Measurements from ENCODE around the gene RAB11FIP3. TPM values are rescaled to one million over a fixed set of nuclear protein-coding genes. Genes with fewer than 3 reads are reported as not detected.
"Not testable (repeated sequence)": the region's sequence is repeated elsewhere in the genome, so short reads cannot be mapped to it uniquely, and the experiment has no call there.

Gene RAB11FIP3
- 26.5 TPM for total RNA-seq

- FAIRE-seq (no peak), DNase-seq (ENCODE audit: low spot score in 2 of 2) (peak; percentile 90 to 95)
These were observed at the start of gene RAB11FIP3 for GRCh38 chr16:425082-425718. Gene RAB11FIP3 (plus strand): TSS chr16:425649. CDS start chr16:426007, 358 bp downstream.

- FAIRE-seq (no peak), DNase-seq (ENCODE audit: low spot score in 2 of 2) (no peak)
These were observed 49.3 kb upstream of the RAB11FIP3 start for GRCh38 chr16:375927-376816.

- no peak for FAIRE-seq
- no peak for DNase-seq (ENCODE audit: low spot score in 2 of 2)
These were observed 48.5 kb upstream of the RAB11FIP3 start for GRCh38 chr16:376817-377418.

- DNase-seq (ENCODE audit: low spot score in 2 of 2), result no peak
- FAIRE-seq, result no peak
These were observed 48.0 kb upstream of the RAB11FIP3 start for GRCh38 chr16:377419-377951.

- DNase-seq (ENCODE audit: low spot score in 2 of 2); FAIRE-seq: not testable (repeated sequence)
These were observed 47.2 kb upstream of the RAB11FIP3 start for GRCh38 chr16:378113-378820.

- DNase-seq (ENCODE audit: low spot score in 2 of 2) (no peak), FAIRE-seq (no peak)
These were observed 46.6 kb upstream of the RAB11FIP3 start for GRCh38 chr16:378821-379182.

GRCh38 chr16:379183-379960, 46.1 kb upstream of the RAB11FIP3 start:
- no peak for FAIRE-seq
- DNase-seq (ENCODE audit: low spot score in 2 of 2), result no peak

GRCh38 chr16:379961-380761, 45.3 kb upstream of the RAB11FIP3 start:
- FAIRE-seq, result no peak
- no peak for DNase-seq (ENCODE audit: low spot score in 2 of 2)

- FAIRE-seq (no peak), DNase-seq (ENCODE audit: low spot score in 2 of 2) (no peak)
These were observed 44.8 kb upstream of the RAB11FIP3 start for GRCh38 chr16:380762-381011.

GRCh38 chr16:381012-381788, 44.2 kb upstream of the RAB11FIP3 start:
- DNase-seq (ENCODE audit: low spot score in 2 of 2) (no peak), FAIRE-seq (no peak)

GRCh38 chr16:381789-382717, 43.4 kb upstream of the RAB11FIP3 start, which contains the start of gene PGAP6:
Gene PGAP6 (minus strand): TSS chr16:381978. CDS start chr16:381821, 157 bp downstream.
- FAIRE-seq (no peak), DNase-seq (ENCODE audit: low spot score in 2 of 2) (peak; percentile 97 to 98)

- DNase-seq (ENCODE audit: low spot score in 2 of 2), result no peak
- FAIRE-seq, result no peak
These were observed 42.0 kb upstream of the RAB11FIP3 start for GRCh38 chr16:383326-384051.

GRCh38 chr16:386641-387156, 38.8 kb upstream of the RAB11FIP3 start:
- FAIRE-seq (no peak), DNase-seq (ENCODE audit: low spot score in 2 of 2) (no peak)

GRCh38 chr16:387761-388666, 37.4 kb upstream of the RAB11FIP3 start:
- not testable (repeated sequence) for DNase-seq (ENCODE audit: low spot score in 2 of 2); FAIRE-seq

- DNase-seq (ENCODE audit: low spot score in 2 of 2), result no peak
- FAIRE-seq, result no peak
These were observed 36.1 kb upstream of the RAB11FIP3 start for GRCh38 chr16:389352-389751.
